SH-SY5Y (cell line): ENCODE data around the gene KHSRP.

Experiments
- GATA2 ChIP-seq: IDR thresholded peaks from 2 replicates; pipeline ENCODE4 v1.6.1; 2011; ENCODE audit warnings: mild to moderate bottlenecking, low read depth, low read length
- GATA3 ChIP-seq: IDR thresholded peaks from 2 replicates; pipeline ENCODE4 v1.6.1; 2011; ENCODE audit warnings: low read depth, mild to moderate bottlenecking, low read length, moderate library complexity

DNA sequence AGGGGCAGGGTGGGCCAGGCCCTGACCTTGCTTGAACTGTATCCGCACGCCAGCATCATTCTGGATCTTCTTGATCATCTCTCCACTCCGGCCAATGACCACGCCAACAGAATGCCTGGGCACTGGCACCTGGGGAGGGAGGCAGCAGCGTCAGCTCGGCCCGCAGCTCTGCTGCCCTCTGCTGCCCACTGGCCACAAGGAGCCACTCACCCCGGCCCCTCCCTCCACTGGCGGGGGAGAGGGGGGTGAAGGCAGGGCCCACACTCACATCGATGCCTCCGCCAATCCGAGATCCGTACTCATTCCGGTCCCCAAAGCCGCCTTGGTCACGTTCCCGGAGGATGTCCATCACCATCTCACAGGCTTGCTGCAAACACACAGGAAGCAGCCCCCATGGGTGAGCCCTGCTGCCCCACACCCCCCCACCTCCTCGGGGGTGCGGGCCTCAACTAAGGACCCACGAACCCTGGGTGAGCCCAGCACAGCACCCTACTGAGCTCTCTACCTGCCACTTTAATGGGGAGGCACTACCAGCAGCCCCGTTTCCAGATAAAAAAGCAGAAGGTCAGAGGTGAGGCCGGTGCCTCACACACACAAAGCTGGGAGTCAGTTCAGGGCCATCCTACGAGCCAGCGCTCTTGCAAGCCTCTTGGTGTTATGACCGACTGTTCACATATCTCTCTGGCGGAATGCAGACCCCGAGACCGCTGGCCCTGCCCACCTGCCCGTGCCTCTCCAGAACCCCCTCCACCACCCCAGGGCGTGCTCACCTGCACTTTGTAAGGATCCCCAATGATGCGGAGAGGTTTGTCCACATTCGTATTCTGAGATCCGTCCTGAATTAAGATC lies 6.7 kb downstream of the KHSRP start:
- TF ChIP-seq GATA2 (no peak), GATA3 (no peak)
